Nephron (organoid): Measurements from ENCODE around the gene ARHGEF10L.

ENCODE experiments used
- H3K27ac Mint-ChIP-seq, 3 experiments: 2 replicates each; pipeline ENCODE4 v1.8.0; 2020; ENCODE audit warnings: mixed read lengths in 3 of 3, mild to moderate bottlenecking in 2 of 3, moderate library complexity in 1 of 3
- H3K27me3 Mint-ChIP-seq: 2 replicates; pipeline ENCODE4 v1.8.0; 2021; ENCODE audit warnings: low read depth, mild to moderate bottlenecking, moderate library complexity, mixed read lengths
- H3K36me3 Mint-ChIP-seq: 2 replicates; pipeline ENCODE4 v1.8.0; 2020; ENCODE audit warnings: low read depth, mixed read lengths
- H3K4me1 Mint-ChIP-seq: 2 replicates; pipeline ENCODE4 v1.8.0; 2020; ENCODE audit warnings: mixed read lengths
- H3K4me3 Mint-ChIP-seq, 3 experiments: 2 replicates each; pipeline ENCODE4 v1.8.0; 2020; ENCODE audit warnings: mild to moderate bottlenecking in 3 of 3, mixed read lengths in 3 of 3, moderate library complexity in 2 of 3
- H3K9me3 Mint-ChIP-seq: 2 replicates; pipeline ENCODE4 v1.8.0; 2020; ENCODE audit warnings: mixed read lengths
- TF ChIP-seq, protein P1 (sequence below), 3 experiments: fragments of 200-600 bp; sonication (generic); IDR thresholded peaks; one replicate each; pipeline ENCODE4 v1.5.0; 2021; ENCODE audit warnings: antibody characterized with exemption in 3 of 3; ENCODE audit not compliant: unreplicated experiment in 3 of 3

The ARHGEF10L gene

DNA sequence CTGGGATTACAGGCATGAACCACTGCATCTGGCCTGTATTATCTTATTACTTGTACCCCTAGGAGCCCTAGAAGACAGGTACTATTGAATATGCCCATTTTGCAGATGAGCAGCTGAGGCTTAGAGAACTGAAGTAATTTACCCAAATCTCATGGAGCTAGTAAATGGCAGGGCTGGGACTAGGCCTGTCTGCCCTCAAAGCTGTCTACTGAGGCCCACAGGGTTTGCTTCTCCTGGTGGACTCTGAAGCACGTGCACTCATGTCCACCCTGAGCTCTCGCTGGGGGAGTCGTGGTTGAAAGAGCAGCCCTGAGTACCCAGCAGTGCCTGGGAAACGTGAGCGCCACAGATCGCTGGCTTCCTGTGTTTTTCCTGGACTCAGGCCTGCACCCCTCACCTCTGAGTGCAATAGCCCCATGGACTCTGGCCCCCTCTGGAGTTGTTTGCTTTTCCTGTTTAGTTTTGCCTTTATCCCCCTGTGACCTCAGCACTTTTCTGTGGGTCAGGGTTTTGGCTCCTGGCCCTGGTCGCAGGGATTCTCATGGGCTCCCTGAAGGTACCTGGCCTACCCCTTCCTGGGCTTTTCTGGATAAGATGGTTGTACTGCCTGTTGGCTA, 52.4 kb downstream of the ARHGEF10L start:
- H3K4me3 Mint-ChIP-seq: no peak overlapping the region
- H3K36me3 Mint-ChIP-seq: peaks cover 35% of the 10 kb centered on the region
- TF ChIP-seq, protein P1, sequence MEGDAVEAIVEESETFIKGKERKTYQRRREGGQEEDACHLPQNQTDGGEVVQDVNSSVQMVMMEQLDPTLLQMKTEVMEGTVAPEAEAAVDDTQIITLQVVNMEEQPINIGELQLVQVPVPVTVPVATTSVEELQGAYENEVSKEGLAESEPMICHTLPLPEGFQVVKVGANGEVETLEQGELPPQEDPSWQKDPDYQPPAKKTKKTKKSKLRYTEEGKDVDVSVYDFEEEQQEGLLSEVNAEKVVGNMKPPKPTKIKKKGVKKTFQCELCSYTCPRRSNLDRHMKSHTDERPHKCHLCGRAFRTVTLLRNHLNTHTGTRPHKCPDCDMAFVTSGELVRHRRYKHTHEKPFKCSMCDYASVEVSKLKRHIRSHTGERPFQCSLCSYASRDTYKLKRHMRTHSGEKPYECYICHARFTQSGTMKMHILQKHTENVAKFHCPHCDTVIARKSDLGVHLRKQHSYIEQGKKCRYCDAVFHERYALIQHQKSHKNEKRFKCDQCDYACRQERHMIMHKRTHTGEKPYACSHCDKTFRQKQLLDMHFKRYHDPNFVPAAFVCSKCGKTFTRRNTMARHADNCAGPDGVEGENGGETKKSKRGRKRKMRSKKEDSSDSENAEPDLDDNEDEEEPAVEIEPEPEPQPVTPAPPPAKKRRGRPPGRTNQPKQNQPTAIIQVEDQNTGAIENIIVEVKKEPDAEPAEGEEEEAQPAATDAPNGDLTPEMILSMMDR (IDR thresholded peaks at IDR 0.05; ENCODE audit: unreplicated experiment in 3 of 3): no peak
- no peaks in the 10 kb centered on the region for H3K9me3 Mint-ChIP-seq
- H3K27me3 Mint-ChIP-seq: no peaks in the 10 kb centered on the region
- H3K27ac Mint-ChIP-seq: peak overlapping the region in 2 of 3 experiments; percentile 45 to 59
- H3K4me1 Mint-ChIP-seq: peaks cover 44% of the 10 kb centered on the region

DNA sequence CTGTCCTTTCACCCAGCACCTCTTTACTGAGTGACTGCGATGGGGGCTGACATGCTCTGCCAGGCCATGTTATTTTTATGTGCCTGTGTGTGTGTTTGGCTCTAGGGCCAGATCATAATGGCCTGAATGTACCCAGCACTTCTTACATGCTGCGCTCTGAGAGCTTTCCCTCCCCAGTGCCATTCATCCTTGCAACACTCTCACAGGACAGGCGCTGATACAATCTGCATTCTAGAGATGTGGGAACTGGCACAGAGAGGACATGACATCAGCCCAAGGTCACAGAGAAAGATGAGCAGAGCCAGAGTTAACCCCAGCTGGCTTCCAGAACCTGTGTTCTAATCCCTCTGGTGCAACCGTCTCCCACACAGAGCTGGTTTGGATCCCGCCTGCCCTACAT, 54.5 kb downstream of the ARHGEF10L start:
- H3K4me1 Mint-ChIP-seq: peaks cover 28% of the 10 kb centered on the region
- peaks cover 35% of the 10 kb centered on the region for H3K36me3 Mint-ChIP-seq
- H3K9me3 Mint-ChIP-seq: no peaks in the 10 kb centered on the region
- H3K27me3 Mint-ChIP-seq: no peaks in the 10 kb centered on the region
- no peak overlapping the region for H3K27ac Mint-ChIP-seq
- TF ChIP-seq, protein P1 (IDR thresholded peaks at IDR 0.05; ENCODE audit: unreplicated experiment in 3 of 3): no peak
- H3K4me3 Mint-ChIP-seq: no peak overlapping the region

DNA sequence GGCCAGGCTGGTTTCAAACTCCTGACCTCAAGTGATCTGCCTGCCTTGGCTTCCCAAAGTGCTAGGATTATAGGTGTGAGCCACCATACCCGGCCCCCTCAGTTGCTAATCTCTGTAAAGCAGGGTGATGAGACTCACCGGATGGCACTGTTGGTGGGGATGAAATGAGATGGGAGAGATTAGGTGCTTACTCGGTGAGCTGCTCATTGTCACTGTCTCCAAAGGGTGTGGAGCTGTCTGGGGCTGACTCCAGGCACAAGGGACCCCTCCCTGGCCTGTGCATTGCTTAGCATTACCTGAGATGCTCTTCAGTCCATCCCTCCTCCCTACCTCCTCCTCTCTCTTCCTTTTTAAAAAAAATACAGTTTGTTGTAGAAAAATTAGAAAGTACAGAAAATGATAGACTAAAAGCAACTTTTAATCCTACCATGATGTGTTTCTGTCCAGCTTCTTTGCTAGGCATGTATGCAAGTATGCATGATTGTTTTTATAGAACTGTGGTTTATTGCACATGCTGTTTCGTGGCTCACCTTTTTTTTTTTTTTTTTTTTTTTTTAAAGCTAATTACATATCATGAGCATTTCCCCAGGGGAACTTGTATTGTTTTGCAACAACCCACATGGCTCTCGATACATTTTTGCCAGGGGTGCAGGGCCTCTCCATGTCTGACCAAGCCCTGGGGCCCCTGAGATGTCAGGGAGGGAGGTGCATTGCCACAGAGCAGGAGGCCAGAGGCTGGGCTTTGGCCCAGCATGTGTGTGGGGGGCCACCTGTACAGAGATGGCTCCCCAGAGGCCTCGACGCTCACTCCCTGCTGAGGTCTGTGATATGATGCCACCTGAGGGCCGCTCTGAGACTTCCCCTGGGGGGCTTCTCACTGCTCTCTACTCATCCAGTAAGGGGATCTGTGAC, 55.4 kb downstream of the ARHGEF10L start:
- Mint-ChIP-seq H3K4me3 (no peak overlapping the region), H3K9me3 (no peaks in the 10 kb centered on the region), H3K27me3 (no peaks in the 10 kb centered on the region), H3K27ac (peak overlapping the region in 1 of 3 experiments; percentile 12), H3K4me1 (peaks cover 19% of the 10 kb centered on the region), H3K36me3 (peaks cover 29% of the 10 kb centered on the region)
- TF ChIP-seq, protein P1 (IDR thresholded peaks at IDR 0.05; ENCODE audit: unreplicated experiment in 3 of 3): no peak

GRCh38 chr1:17595602-17595925, 56.1 kb downstream of the ARHGEF10L start:
- peaks cover 16% of the 10 kb centered on the region for H3K4me1 Mint-ChIP-seq
- TF ChIP-seq, protein P1 (IDR thresholded peaks at IDR 0.05; ENCODE audit: unreplicated experiment in 3 of 3): no peak
- H3K27ac Mint-ChIP-seq: no peak overlapping the region
- no peak overlapping the region for H3K4me3 Mint-ChIP-seq
- peaks cover 23% of the 10 kb centered on the region for H3K36me3 Mint-ChIP-seq
- no peaks in the 10 kb centered on the region for H3K27me3 Mint-ChIP-seq
- no peaks in the 10 kb centered on the region for H3K9me3 Mint-ChIP-seq

- Mint-ChIP-seq H3K4me3 (no peak overlapping the region), H3K9me3 (no peaks in the 10 kb centered on the region), H3K4me1 (peaks cover 16% of the 10 kb centered on the region), H3K36me3 (peaks cover 22% of the 10 kb centered on the region), H3K27me3 (no peaks in the 10 kb centered on the region), H3K27ac (no peak overlapping the region)
- TF ChIP-seq, protein P1 (IDR thresholded peaks at IDR 0.05; ENCODE audit: unreplicated experiment in 3 of 3): no peak
These were observed 56.7 kb downstream of the ARHGEF10L start for GRCh38 chr1:17596186-17596585.
